Activated naive CD4-positive, alpha-beta T cell treated with Interleukin-2 at 50 U/mL for 16 hours (primary cell): ENCODE measurements around the gene CLCNKA.
A peak's percentile ranks its signal among the peaks of the same experiment; 100 is the strongest.
"Not testable (repeated sequence)": the region's sequence is repeated elsewhere in the genome, so short reads cannot be mapped to it uniquely, and the experiment has no call there.

Source experiments
- DNase-seq: peaks from one replicate; pipeline ENCODE4 v3.0.0-alpha.2; 2020

CLCNKA gene

GRCh38 chr1:15998929-15999328, 22.9 kb upstream of the CLCNKA start:
- no peak for DNase-seq

DNA sequence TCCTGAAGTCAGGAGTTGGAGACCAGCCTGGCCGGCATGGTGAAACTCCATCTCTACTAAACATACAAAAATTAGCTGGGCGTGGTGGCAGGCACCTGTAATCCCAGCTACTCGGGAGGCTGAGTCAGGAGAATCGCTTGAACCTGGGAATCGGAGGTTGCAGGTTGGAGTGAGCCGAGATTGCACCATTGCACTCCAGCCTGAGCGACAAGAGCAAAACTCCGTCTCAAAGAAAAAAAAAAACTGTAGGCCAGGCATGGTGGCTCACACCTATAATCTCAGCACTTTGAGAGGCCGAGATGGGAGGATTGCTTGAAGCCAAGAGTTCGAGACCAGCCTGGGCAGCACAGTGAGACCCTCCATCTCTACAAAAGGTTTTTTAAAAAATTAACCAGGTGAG, 20.6 kb upstream of the CLCNKA start:
- DNase-seq, result not testable (repeated sequence)

DNA sequence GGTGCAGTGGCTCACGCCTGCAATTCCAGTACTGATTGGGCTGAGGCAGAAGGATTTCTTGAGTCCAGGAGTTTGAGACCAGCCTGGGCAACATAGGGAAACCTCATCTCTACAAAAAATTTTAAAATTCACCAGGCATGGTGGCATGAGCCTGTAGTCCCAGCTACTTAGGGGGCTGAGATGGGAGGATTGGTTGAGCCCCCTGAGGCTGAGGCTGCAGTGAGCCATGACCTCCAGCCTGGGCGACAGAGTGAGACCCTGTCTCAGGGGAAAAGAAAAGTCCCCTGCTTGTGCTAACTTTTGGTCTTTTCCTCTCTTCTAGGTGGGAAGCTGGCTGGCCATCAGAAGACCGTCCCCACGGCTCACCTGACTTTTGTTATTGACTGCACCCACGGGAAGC, 16.2 kb upstream of the CLCNKA start:
- DNase-seq, result no peak

DNA sequence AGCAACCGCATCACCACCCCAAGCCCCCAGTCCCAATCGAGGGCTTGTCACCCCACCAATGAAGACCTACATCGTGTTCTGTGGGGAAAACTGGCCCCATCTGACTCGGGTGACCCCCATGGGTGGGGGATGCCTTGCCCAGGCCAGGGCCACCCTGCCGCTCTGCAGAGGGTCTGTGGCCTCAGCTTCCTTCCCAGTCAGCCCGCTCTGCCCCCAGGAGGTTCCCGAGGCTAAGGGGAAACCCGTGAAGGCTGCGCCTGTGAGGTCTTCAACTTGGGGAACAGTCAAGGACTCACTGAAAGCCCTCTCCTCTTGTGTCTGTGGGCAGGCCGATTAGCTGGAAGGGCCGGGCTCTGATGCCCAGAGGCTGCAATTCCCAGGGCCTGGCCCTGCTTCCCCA, 15.8 kb upstream of the CLCNKA start:
- DNase-seq, result no peak

GRCh38 chr1:16006552-16007485, 15.0 kb upstream of the CLCNKA start:
- DNase-seq, result no peak

- DNase-seq, result no peak
Observed at GRCh38 chr1:16007671-16008341, 14.0 kb upstream of the CLCNKA start.

DNA sequence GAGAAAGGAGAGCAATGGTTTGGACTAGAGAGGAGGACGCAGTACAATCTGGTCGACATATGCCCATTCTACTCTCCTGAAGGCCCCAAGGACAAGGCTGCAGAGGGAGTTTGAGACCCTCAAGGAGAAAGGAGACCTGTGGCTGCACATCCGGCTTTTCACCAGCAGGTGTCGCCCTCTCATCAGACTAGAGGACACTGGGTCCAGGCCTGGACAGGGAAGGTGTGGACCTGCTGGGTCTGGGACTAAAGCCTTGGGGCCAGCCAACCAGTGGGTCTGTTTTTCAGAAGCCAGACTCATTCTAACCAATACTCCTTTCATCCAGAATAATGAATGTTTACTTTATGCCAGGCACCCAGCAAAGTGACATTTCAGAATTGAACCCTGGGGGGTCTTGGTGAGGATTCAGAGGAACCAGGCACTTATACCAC, 12.8 kb upstream of the CLCNKA start:
- peak; percentile 78 for DNase-seq

GRCh38 chr1:16009678-16010077, 12.2 kb upstream of the CLCNKA start:
- no peak for DNase-seq

DNA sequence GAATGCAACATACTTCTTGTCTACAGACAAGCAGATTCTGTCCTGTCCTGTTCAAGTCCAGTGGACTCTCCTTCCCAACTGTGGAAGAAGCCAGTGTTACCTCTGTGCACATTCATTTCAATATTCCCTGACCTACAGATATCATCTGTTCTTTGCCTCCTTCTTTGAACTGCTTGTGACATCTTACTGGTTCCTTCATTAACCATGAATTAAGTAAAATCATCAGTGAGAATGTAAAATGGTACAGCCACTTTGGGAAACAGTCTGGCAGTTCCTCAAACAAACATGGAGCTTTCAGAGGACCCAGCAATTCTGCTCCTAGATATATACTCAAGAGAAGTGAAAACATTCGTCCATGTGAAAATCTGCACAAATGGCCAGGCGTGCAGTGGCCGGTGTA, 11.0 kb upstream of the CLCNKA start:
- no peak for DNase-seq

- DNase-seq, result no peak
Observed at GRCh38 chr1:16011936-16012589, 9.8 kb upstream of the CLCNKA start.

- peak; percentile 16 for DNase-seq
Observed at GRCh38 chr1:16012590-16013219, 9.1 kb upstream of the CLCNKA start.

GRCh38 chr1:16013220-16013907, 8.5 kb upstream of the CLCNKA start:
- DNase-seq, result peak; percentile 53

GRCh38 chr1:16013908-16014258, 8.0 kb upstream of the CLCNKA start:
- no peak for DNase-seq

DNA sequence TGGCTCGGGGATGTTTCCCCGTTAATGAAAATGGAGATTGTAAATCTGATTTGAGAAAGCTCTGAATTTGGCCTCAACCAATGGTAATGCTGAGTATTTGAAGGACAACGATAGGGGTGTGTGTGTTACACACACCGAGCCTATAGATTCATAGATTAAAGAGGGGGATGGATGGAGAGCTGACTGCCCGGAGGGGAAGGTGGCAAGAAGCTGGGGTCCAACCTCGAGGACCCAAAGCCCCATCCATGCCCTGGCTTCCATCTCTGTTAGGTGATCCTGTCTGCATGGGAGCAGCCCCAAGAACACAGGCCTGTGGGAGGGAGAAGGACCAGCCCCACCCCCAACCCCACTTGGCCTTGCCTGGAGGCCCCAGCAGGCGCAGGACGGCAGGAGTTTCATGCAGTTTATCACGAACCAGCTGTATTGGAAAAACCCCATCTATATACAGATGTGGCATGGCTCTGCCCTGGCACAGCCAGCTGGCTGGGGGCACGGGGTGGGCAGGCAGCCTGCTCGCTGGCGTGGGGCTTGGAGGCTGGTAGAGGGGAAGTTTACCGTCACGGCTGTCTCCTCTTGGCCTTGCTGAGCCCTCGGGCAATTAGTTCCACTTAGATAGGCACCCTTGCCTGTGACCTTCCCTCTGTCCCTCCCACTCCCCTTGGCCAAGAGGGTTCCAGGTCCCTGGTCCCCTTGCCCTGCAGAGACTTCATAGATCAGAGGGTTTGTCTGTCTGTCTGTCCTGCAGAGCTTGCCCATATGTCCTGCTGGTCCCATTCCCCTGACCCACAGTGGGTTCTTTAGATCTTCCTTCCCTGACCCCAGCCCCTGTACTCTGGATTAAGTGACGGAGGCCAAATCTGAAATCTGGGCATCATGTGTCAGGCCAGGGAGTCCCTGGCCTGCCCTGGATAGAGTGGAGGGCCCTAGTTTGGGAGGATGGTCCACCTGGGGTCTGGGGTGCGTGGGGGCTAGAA, 7.0 kb upstream of the CLCNKA start:
- DNase-seq, result no peak

GRCh38 chr1:16015491-16015890, 6.3 kb upstream of the CLCNKA start:
- DNase-seq, result no peak

- no peak for DNase-seq
Observed at GRCh38 chr1:16015960-16016901, 5.6 kb upstream of the CLCNKA start.

DNA sequence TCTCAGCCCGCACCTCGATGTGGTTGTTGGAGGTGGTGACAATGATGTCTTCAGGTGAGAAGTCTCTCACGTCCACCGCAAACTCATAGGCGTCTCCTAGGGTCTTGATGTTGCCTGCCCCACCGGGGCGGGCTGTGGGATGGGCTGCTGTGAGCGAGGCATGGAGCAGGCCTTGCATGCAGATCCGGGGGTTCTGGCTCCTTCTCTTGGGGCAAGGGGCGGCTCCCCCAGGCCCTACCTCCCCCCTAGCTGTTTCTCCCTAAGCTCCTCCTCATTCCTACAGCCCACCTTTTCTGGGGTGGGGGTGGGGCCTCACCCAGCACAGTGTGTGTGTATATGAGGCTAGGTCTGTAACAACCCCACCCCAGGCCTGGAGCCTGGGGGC, 4.8 kb upstream of the CLCNKA start:
- DNase-seq, result no peak

DNA sequence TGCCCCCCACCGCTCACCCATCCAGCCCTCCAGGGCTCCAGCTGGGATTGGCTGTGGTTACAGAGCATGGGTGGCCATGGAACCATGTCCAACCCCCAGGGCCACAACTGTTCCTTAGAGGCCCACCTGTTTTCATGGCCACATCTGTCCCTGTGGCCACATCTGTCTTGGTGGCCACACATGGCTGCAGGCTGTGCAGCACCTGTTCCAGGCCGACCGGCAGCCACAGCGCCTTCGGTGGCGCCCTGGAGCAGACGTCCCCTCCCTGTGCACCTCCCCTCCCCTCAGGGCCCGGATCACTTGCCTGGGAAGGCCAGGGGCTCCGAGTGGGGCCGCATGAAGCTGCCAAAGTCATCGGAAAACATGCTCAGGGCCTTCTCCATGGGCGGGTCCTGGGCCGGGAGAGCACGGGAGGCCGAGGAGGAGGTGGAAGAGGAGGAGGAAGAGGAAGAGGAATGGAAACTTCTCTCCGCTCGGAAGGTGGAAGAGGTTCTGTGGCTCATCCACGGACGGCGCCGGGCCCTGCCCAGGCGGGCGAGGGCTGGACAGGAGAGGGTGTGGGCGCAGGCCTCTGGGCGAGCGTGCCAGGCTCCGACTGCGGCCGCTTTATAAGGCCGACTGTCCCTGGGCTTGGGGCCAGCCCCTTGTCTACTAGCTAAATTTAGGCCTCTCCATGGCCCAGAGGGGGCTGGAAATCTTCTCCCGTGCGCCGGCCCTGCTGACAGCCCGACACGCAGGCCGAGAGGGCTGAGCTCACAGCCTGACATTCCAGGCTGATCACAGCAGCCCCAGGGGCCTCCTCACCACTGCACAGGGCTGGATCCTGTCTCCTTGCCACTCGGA, 4.2 kb upstream of the CLCNKA start, which contains the start of gene HSPB7:
Gene HSPB7, minus strand, starts transcription at position 583 of the 843 bp plus-strand sequence. Its CDS starts 80 bp downstream, at position 503.
- no peak for DNase-seq

GRCh38 chr1:16018308-16018707, 3.5 kb upstream of the CLCNKA start:
- DNase-seq, result no peak
